Prostate gland (tissue), 2 donors: ENCODE measurements around the gene KIF9. TPM values are rescaled to one million over a fixed set of nuclear protein-coding genes. Genes with fewer than 3 reads are reported as not detected.
A peak's percentile ranks its signal among the peaks of the same experiment; 100 is the strongest.

ENCODE experiments used
- DNase-seq: peaks from one replicate; pipeline ENCODE4 v3.0.0-alpha.2; 2019; ENCODE audit warnings: low spot score
- H3K27ac ChIP-seq, 2 donors: fragments of 200-600 bp; sonication (generic); 2 replicates each; pipeline ENCODE4 v1.5.1; 2017 to 2019
- H3K27me3 ChIP-seq: fragments of 200-600 bp; sonication (generic); replicated peaks from 2 replicates; pipeline ENCODE4 v1.5.1; 2019; ENCODE audit not compliant: insufficient read depth
- H3K36me3 ChIP-seq, 2 donors: fragments of 200-600 bp; sonication (generic); 1 replicate in 1 of 2; 2 replicates in 1 of 2; pipeline versions ENCODE4 v1.5.1 to v1.8.1; 2017 to 2019
- H3K4me1 ChIP-seq: fragments of 200-600 bp; sonication (generic); replicated peaks from 2 replicates; pipeline ENCODE4 v1.5.1; 2019
- H3K4me3 ChIP-seq, 2 donors: fragments of 200-600 bp; sonication (generic); 2 replicates each; pipeline ENCODE4 v1.5.1; 2017 to 2019
- H3K9me3 ChIP-seq: fragments of 200-600 bp; sonication (generic); 2 replicates; pipeline ENCODE4 v1.5.1; 2017
- POLR2A ChIP-seq: fragments of 450-650 bp; IDR thresholded peaks from one replicate; pipeline ENCODE4 v1.6.1; 2016; ENCODE audit warnings: antibody characterized with exemption, mild to moderate bottlenecking
- POLR2AphosphoS5 ChIP-seq: sonication (generic); formaldehyde crosslinking; IDR thresholded peaks from one replicate; pipeline ENCODE4 v1.6.1; 2017; ENCODE audit warnings: antibody characterized with exemption
- WGBS: methylation state at CpG from one replicate; pipeline ENCODE4 v1.1.5; 2018; 5-methylcytosine and 5-hydroxymethylcytosine counted together
- intact Hi-C: fragments of 100-400 bp; cut with DNase I; formaldehyde crosslinking; loops from one replicate; pipeline ENCODE4 v1.14.2; 2022
- total RNA-seq, 2 donors: library from RNA; depleted of rRNA; stranded (reverse); fragments of >200 nt; gene quantifications; one replicate each; pipeline ENCODE4 v1.1.0, GENCODE V29; 2016
- TF ChIP-seq, protein P1 (sequence below), 4 experiments: fragments of 200-600 bp in 2 of 4; fragments of 450-650 bp in 2 of 4; sonication (generic) in 2 of 4; IDR thresholded peaks; 1 replicate in 3 of 4; 2 replicates in 1 of 4; pipeline ENCODE4 v1.5.1; 2016 to 2019; ENCODE audit warnings: antibody characterized with exemption in 4 of 4, mild to moderate bottlenecking in 2 of 4, moderate library complexity in 2 of 4

The KIF9 gene, protein sequence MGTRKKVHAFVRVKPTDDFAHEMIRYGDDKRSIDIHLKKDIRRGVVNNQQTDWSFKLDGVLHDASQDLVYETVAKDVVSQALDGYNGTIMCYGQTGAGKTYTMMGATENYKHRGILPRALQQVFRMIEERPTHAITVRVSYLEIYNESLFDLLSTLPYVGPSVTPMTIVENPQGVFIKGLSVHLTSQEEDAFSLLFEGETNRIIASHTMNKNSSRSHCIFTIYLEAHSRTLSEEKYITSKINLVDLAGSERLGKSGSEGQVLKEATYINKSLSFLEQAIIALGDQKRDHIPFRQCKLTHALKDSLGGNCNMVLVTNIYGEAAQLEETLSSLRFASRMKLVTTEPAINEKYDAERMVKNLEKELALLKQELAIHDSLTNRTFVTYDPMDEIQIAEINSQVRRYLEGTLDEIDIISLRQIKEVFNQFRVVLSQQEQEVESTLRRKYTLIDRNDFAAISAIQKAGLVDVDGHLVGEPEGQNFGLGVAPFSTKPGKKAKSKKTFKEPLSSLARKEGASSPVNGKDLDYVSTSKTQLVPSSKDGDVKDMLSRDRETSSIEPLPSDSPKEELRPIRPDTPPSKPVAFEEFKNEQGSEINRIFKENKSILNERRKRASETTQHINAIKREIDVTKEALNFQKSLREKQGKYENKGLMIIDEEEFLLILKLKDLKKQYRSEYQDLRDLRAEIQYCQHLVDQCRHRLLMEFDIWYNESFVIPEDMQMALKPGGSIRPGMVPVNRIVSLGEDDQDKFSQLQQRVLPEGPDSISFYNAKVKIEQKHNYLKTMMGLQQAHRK
- 10 to 100 TPM; 14.3 to 17.5 TPM for total RNA-seq

DNA sequence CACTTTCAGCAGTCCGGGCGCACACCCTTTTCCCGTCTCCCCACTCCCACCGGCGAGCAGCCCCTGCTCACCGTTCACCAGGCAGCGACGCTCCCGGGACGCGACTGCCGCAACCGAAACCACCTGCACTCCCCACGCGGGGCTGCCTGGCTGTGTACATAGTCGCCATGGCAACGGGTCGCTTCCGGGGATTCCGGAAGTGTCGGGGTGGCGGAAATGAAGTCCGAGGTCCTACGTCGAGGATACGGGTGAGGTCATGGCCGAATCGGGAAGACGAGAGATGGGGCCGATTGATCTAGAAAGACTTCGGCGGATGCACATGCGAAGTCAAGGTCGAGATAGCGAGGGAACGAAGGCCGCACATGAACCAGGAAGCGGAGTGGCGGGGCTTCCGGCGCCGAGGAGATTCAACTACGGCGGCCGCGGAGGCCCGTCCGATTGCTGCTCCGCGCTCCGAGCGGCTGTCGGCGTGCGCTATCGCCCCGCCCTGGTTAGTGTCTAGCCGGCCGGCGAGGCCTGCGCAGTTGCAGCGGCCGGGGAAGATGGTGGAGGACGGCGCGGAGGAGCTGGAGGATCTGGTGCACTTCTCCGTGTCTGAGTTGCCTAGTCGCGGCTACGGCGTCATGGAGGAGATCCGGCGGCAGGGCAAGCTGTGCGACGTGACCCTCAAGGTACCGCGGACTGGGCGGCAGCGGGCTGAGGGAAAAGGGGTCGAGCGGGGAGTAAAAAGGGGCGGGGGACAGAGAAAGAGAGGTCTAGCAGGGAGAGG is at the start of gene KIF9, which contains the start of gene KLHL18:
TSS of gene KIF9 (minus strand) at position 376 of the 769 bp plus-strand sequence. CDS start 5,425 bp downstream, outside the sequence.
TSS of gene KLHL18 (plus strand) at position 521 of the 769 bp plus-strand sequence. CDS start at position 543, 22 bp downstream.
- Histone ChIP-seq H3K4me1 (no peaks in the 10 kb centered on the region), H3K27ac (peak within 1 kb of the TSS; percentile 94 to 96), H3K9me3 (no peaks in the 10 kb centered on the region), H3K4me3 (peak within 1 kb of the TSS; percentile 55 to 68), H3K36me3 (no peaks in the 10 kb centered on the region), H3K27me3 (no peaks in the 10 kb centered on the region)
- DNase-seq = peak; percentile 93
- under 1% methylated on average over 82 of the region's 82 CpGs for WGBS
- peak; percentile 93 for TF ChIP-seq POLR2AphosphoS5
- TF ChIP-seq, protein P1, sequence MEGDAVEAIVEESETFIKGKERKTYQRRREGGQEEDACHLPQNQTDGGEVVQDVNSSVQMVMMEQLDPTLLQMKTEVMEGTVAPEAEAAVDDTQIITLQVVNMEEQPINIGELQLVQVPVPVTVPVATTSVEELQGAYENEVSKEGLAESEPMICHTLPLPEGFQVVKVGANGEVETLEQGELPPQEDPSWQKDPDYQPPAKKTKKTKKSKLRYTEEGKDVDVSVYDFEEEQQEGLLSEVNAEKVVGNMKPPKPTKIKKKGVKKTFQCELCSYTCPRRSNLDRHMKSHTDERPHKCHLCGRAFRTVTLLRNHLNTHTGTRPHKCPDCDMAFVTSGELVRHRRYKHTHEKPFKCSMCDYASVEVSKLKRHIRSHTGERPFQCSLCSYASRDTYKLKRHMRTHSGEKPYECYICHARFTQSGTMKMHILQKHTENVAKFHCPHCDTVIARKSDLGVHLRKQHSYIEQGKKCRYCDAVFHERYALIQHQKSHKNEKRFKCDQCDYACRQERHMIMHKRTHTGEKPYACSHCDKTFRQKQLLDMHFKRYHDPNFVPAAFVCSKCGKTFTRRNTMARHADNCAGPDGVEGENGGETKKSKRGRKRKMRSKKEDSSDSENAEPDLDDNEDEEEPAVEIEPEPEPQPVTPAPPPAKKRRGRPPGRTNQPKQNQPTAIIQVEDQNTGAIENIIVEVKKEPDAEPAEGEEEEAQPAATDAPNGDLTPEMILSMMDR (IDR thresholded peaks at IDR 0.05) = peak in 2 of 4 experiments; percentile 21 to 22
- TF ChIP-seq POLR2A = peak; percentile 11
- intact Hi-C loops = loop anchor here (1.0 to 5.0 kb wide), 2 partner anchors 120 to 273 kb away; partner anchors contain the start of gene SETD2

DNA sequence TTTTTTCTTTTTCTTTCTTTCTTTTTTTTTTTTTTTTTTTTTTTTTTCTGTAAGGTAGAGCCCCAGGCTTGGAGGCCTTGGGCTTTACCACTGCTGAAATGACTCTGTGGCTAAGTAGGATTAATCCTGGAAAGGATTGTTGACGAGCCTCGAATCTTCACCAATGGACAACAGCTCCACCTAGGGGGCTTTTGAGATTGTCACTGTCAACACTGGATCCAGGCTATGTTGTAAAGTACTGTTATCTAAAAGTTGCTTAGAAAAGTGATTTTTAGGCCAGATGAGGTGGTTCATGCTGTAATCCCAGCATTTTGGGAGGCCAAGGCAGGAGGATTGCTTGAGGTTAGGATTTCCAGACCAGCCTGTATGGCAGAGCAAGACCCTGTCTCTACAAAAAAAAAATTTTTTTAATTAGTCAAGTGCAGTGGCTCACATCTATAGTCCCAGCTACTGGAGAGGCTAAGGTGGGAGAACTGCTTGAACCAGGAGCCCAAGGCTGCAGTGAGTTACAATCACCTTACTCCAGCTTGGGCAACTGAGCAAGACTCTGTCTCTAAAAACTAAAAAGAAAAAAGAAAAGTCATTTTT is 41.8 kb upstream of the KIF9 start:
- WGBS = 18% methylated on average over 2 of the region's 2 CpGs
- peak; percentile 56 for DNase-seq
- no peaks in the 10 kb centered on the region for H3K27me3 ChIP-seq
- H3K9me3 ChIP-seq = no peaks in the 10 kb centered on the region
- no peaks in the 10 kb centered on the region for H3K36me3 ChIP-seq
- no peaks in the 10 kb centered on the region for H3K4me1 ChIP-seq
- no peak overlapping the region for H3K27ac ChIP-seq
- intact Hi-C loops = loop anchor here (5.0 to 10.0 kb wide), 4 partner anchors 160 to 620 kb away; partner anchors contain the start of genes SETD2 and TMIE
- H3K4me3 ChIP-seq = no peak overlapping the region
- no peak for TF ChIP-seq POLR2A
- TF ChIP-seq, protein P1 (IDR thresholded peaks at IDR 0.05) = peak; percentile 19 to 77 (median 59)
- peak; percentile 48 for TF ChIP-seq POLR2AphosphoS5

DNA sequence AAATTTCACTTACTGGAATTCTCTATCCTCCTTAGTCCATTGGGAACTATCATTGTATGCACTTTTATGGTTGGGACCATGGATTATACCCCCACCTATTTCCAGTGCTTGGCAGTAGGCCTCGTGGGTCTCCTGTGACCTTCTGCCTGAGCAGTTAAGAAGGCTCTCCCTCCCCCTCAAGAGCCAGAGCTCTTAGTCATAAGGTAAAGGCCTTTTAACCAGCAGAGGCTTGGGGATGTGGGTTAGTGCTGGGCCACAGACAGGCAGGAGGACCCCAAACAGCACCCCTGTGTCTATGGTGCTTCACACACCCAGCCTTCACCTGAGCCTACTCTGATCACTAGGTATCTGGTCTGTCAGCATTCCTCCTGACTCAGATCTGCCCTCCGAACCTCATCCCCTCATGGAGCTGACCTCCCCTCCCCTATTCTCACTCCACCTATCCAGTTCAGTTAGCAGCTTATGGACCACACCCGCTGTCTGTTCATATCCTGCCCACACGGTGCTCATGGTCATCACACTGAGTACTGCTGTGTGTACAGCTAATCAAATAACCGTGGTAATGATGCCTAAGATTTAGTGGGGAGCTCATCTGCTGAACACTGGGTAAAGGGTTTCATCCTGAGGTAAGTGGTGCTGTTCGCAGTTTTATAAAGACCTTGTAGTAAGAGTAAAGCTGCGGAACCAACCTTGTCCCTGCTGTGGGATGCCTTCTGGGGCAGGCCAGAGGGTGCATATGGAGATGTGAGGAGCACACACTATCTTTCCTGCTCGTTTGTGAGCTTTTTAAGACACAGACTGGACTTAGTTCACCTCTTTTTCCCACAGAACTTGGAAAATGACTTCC is 41.1 kb upstream of the KIF9 start:
- H3K9me3 ChIP-seq = no peaks in the 10 kb centered on the region
- no peak overlapping the region for H3K4me3 ChIP-seq
- H3K27me3 ChIP-seq = no peaks in the 10 kb centered on the region
- no peak for TF ChIP-seq POLR2A
- TF ChIP-seq POLR2AphosphoS5 = no peak
- TF ChIP-seq, protein P1 (IDR thresholded peaks at IDR 0.05) = no peak
- intact Hi-C loops = loop anchor here (5.0 to 10.0 kb wide), 4 partner anchors 159 to 619 kb away; partner anchors contain the start of genes SETD2 and TMIE
- H3K27ac ChIP-seq = no peak overlapping the region
- WGBS = 74% methylated on average over 8 of the region's 8 CpGs
- H3K36me3 ChIP-seq = no peaks in the 10 kb centered on the region
- DNase-seq = no peak
- no peaks in the 10 kb centered on the region for H3K4me1 ChIP-seq

DNA sequence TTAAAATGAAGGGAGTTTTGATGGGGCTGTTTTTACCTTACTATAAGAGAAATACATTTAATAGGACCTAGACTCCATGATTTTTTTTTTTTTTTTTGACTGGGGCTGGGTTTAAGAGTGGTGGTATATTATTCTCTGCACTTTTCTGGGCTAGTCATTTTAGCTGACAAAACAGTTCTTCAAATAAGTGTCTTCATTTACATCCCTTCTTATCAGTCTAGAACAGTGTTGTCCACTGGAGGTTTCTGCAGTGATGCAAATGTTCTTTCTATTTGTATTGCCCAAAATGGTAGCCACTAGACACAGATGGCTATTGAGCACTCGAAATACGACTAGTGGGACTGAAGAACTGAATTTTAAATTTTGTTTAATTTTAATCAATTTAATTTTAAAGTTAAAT is 37.4 kb upstream of the KIF9 start:
- no peak for DNase-seq
- intact Hi-C loops = loop anchor here (5.0 to 10.0 kb wide), 4 partner anchors 155 to 615 kb away; partner anchors contain the start of genes SETD2 and TMIE
- TF ChIP-seq POLR2AphosphoS5 (no peak), POLR2A (no peak)
- TF ChIP-seq, protein P1 (IDR thresholded peaks at IDR 0.05) = no peak
- Histone ChIP-seq H3K27ac (no peak overlapping the region), H3K36me3 (no peaks in the 10 kb centered on the region), H3K4me1 (no peaks in the 10 kb centered on the region), H3K4me3 (no peak overlapping the region), H3K27me3 (no peaks in the 10 kb centered on the region), H3K9me3 (no peaks in the 10 kb centered on the region)
- WGBS = 47% methylated on average over 2 of the region's 2 CpGs
